ENCODE results near the gene SPRTN. TPM values are rescaled to one million over a fixed set of nuclear protein-coding genes. Genes with fewer than 3 reads are reported as not detected.

The SPRTN gene
- total and polyA plus RNA-seq, 2 of the 8 experiments (the other 6 are each of a cell fraction or from before 2014, with no cell fraction given), result 6.6 to 15.1 TPM

DNA sequence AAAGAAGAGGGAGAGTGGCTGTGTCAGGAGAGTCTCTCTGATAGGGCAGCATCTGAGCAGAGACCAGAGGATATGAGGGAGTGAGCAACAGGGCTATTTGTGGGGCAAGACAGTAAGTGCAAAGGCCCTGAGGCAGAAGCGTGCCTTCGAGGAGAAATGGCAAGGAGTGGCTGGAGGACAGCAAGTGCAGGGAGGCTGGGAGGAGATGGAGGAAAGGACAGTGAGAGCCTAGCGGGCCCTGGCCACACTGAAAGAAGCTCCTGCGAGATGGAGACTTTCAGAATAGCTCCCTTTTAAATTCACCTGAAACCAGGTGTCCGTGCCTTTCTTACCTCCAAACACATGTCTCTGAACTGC is 25.7 kb upstream of the SPRTN start (continued):
- TF ChIP-seq JUND (IDR thresholded peaks at IDR 0.05; ENCODE audit: low read length), result no peak
- no peak for TF ChIP-seq CTCF (IDR thresholded peaks at IDR 0.05; ENCODE audit: control extremely low read depth in 1 of 3, insufficient read depth in 1 of 3, low read depth in 1 of 3, low read length in 3 of 3)
- no peak for TF ChIP-seq TCF12 (IDR thresholded peaks at IDR 0.05; ENCODE audit: low read depth, low read length)
- TF ChIP-seq TEAD4 (IDR thresholded peaks at IDR 0.05; ENCODE audit: low read depth, low read length), result no peak
